ENCODE measurements around the gene R3HCC1L. TPM values are rescaled to one million over a fixed set of nuclear protein-coding genes. Genes with fewer than 3 reads are reported as not detected.

R3HCC1L gene
- total RNA-seq, 8 experiments from 2014 or later: 13.7 to 22.7 (median 20.0) TPM

DNA sequence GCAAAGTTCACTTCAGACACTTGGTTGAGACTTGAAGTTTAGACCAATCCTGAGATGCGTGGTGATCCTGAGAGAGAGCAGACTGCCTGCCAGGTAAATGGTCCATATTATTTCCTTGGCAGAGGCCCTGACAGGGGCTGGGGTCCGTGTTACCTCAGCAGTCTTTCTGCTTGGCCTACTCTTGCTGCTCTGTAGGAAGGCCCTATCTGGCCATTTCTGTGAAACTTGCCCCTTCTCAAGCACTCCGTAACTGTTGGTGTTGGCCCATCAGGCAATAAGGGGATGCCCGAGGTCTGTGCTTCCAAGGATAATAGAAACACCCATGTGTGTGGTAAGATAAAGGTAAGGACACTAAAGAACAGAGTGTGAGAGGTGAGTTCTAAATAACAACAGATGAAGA lies 113.6 kb downstream of the R3HCC1L start:
- Histone ChIP-seq H3K4me3 (no peak overlapping the region), H3K27ac (no peak overlapping the region), H3K4me1 (replicated peaks in 1 of 2) (peaks cover 24 to 26% of the 10 kb centered on the region in 2 donors)
- no peak for ATAC-seq (replicated peaks in 6 of 8)
- in situ Hi-C loops (cut with MboI; ENCODE audit: low pct_unique_long_range_greater_than_20kb in 2 of 9, low sequenced_read_pairs in 9 of 9, unreplicated experiment in 9 of 9): loop anchor here in 2 of 9 experiments (10.0 to 25.0 kb wide), 2 partner anchors 57 to 139 kb away; no protein-coding TSS in a partner anchor
- WGBS, 10 experiments: 90 to 100% (median 100%) methylated on average over 1 to 3 of the region's 4 CpGs; no CpG with 5 or more reads in 3 of the 10 experiments

DNA sequence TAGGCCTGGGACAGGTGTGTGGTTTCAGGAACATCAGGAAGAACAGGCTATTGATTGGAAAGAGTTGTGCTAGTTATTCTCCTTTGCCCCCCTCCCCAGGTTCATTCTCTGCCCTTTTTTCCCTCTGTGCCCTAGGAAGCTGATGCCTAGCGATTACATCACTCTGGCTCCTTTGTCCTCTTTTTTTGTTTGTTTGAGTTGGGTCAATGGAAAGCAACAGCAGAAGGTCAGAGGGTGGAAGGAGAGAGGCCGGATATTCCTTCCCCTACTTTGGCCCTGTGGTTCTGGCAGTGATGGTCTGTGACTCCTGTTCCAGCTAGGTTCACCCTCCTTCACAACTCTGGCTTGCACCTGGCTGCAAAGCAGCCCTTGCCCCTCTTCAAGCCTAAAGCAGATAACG lies 114.7 kb downstream of the R3HCC1L start:
- Histone ChIP-seq H3K27ac (no peak overlapping the region), H3K4me1 (replicated peaks in 1 of 2) (peaks cover 24 to 26% of the 10 kb centered on the region in 2 donors), H3K4me3 (no peak overlapping the region)
- WGBS, 10 experiments: 62 to 94% (median 74%) methylated on average over 2 to 3 of the region's 3 CpGs; no CpG with 5 or more reads in 5 of the 10 experiments
- no peak for ATAC-seq (replicated peaks in 6 of 8)
- in situ Hi-C loops (cut with MboI; ENCODE audit: low pct_unique_long_range_greater_than_20kb in 2 of 9, low sequenced_read_pairs in 9 of 9, unreplicated experiment in 9 of 9): loop anchor here in 2 of 9 experiments (10.0 to 25.0 kb wide), 2 partner anchors 56 to 138 kb away; no protein-coding TSS in a partner anchor

DNA sequence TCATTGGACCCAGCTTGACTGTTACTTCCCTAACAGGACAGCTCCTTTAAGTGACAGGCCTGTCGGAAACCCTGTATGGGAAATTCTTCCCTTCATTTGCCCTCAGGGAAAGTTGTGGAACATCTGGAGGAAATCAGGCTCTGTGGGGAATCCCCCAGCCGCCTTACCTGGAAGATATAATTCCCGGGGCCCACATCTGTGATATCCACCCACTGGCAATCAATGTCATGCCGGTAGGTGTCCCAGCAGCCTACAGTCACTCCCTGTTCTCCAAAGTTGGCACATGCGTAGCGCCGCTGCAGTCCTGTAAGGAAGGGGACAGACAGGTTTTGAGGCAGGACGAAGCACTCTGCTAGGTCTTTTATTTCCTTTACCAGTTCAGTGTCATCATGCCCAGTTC lies 116.9 kb downstream of the R3HCC1L start:
- in situ Hi-C loops (cut with MboI; ENCODE audit: low pct_unique_long_range_greater_than_20kb in 2 of 9, low sequenced_read_pairs in 9 of 9, unreplicated experiment in 9 of 9): no loop called here
- ATAC-seq (replicated peaks in 6 of 8): no peak
- Histone ChIP-seq H3K4me1 (replicated peaks in 1 of 2) (peaks cover 22 to 25% of the 10 kb centered on the region in 2 donors), H3K27ac (no peak overlapping the region), H3K4me3 (no peak overlapping the region)
- WGBS, 10 experiments: 11 to 100% (median 92%) methylated on average over 1 to 7 of the region's 8 CpGs; no CpG with 5 or more reads in 3 of the 10 experiments

DNA sequence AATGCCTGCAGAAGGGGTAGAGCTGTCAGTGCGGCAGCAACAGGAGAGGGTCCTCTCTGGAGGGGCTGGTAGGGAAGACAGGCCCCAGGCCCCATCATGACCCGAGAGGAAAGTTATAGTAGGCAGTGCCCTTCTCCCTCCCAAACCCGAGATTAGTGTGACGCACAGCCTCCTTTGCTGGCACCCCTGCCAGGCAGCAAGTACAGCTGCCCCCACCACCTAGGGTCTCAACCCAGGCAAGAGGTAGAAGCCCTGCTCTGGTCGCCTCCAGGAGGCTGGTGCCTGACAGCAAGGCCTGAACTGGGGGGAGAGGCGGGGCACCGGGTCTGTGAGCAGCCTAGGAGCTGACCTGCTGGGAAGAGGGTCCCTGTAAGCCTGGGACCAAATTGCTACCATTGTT lies 118.0 kb downstream of the R3HCC1L start:
- H3K4me1 ChIP-seq (replicated peaks in 1 of 2): peaks cover 11 to 15% of the 10 kb centered on the region in 2 donors
- no peak for ATAC-seq (replicated peaks in 6 of 8)
- in situ Hi-C loops (cut with MboI; ENCODE audit: low pct_unique_long_range_greater_than_20kb in 2 of 9, low sequenced_read_pairs in 9 of 9, unreplicated experiment in 9 of 9): no loop called here
- 57 to 100% (median 93%) methylated on average over 1 to 4 of the region's 7 CpGs; no CpG with 5 or more reads in 5 of the 10 experiments for WGBS, 10 experiments
- H3K4me3 ChIP-seq: no peak overlapping the region
- no peak overlapping the region for H3K27ac ChIP-seq

DNA sequence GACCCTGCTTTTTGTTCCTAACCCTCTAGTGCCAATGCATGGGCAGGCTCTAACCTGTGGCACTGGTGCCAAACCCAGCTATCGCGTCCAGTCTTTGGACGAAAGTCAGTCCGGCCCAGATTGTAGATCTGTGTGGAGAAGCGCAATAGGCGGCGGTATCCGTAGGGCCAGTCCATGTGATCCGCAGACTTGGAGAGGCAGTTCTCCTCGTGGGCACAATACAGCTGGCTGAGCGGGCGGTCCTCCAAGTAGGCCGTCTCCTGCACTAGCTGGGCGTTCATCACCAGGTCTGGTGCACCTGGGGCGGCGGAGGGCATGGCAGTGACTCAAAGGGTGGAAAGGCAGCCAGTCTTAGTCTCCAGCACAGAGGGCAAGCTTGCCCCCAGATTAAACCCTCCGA lies 119.0 kb downstream of the R3HCC1L start:
- WGBS, 10 experiments: 80 to 100% (median 96%) methylated on average over 1 to 14 of the region's 17 CpGs; no CpG with 5 or more reads in 4 of the 10 experiments
- no peak overlapping the region for H3K27ac ChIP-seq
- ATAC-seq (replicated peaks in 6 of 8): no peak
- H3K4me3 ChIP-seq: no peak overlapping the region
- peaks cover 7 to 11% of the 10 kb centered on the region in 2 donors for H3K4me1 ChIP-seq (replicated peaks in 1 of 2)
- in situ Hi-C loops (cut with MboI; ENCODE audit: low pct_unique_long_range_greater_than_20kb in 2 of 9, low sequenced_read_pairs in 9 of 9, unreplicated experiment in 9 of 9): no loop called here

DNA sequence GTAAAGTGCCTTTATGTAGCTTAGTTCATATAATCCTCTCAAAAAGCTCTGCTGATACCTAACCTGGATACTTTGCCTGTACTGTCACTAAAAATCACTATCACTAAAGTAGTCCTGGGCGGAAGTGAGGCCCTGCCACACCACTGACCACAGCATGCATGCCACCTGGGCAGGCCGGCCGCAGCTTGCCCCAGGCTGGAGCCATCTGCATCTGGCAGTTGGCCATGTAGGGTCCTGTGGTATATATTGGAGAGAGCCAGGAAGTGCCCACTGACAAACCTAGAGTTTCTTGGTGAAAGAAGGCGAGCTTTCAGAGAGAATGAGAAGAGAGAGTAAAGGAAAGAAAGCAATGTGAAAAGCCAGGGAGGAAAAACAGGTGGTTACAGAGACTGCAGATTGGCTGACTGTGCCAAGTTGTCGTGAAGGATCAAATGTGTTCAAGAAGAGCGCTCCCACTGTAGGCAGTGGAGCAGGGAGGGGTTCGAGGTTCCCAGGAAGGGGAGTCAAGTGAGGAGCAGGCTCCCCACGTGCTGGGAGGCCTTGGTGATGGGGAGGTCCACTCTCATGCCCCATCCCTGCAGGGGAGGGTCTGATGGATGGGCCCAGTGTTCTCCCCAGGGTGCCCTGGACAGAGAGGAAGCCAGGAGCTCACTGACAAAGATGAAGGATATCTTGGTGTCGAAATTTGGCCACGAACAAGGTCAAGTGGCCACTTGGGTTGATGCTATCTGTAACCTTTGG lies 119.9 kb downstream of the R3HCC1L start:
- ATAC-seq (replicated peaks in 6 of 8): no peak
- in situ Hi-C loops (cut with MboI; ENCODE audit: low pct_unique_long_range_greater_than_20kb in 2 of 9, low sequenced_read_pairs in 9 of 9, unreplicated experiment in 9 of 9): no loop called here
- WGBS, 10 experiments: 79 to 100% (median 94%) methylated on average over 2 to 8 of the region's 10 CpGs; no CpG with 5 or more reads in 1 of the 10 experiments
- H3K27ac ChIP-seq: no peak overlapping the region
- peaks cover 3 to 5% of the 10 kb centered on the region in 2 donors for H3K4me1 ChIP-seq (replicated peaks in 1 of 2)
- H3K4me3 ChIP-seq: no peak overlapping the region

DNA sequence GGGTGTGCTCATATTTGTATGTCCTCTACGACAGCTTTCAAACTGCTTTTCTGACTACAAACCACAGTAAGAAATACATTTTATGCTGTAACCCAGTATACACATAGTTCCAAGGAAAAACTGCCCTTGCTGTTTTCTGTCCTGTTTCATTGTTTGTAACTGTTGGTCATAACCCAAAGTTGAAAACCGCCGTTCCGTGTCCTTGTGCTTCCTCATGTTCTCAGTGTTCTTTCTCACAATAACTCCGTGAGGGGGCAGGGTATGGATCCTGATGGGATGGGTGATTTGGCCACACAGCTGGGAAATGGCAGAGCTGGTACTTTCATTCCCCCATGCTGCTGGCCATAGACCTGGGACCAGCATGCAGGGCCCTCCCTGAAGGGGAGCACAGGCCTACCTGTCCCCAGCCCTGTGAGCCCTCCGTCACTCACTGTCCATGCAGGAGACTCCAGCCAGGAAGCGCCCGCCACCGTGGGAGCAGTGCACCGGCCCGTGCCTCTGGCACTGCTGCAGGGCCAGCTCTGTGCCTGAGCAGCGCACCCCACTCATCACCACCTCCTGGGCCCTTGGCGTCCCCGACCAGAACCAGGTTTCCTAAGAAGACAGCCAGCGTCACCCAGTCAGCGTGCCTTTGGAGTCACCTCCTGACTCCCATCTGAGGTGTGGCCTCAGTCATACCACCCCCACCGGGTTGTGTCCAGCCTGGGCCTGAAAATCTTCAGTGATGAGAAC lies 120.9 kb downstream of the R3HCC1L start:
- in situ Hi-C loops (cut with MboI; ENCODE audit: low pct_unique_long_range_greater_than_20kb in 2 of 9, low sequenced_read_pairs in 9 of 9, unreplicated experiment in 9 of 9): no loop called here
- Histone ChIP-seq H3K27ac (no peak overlapping the region), H3K4me3 (no peak overlapping the region), H3K4me1 (replicated peaks in 1 of 2) (peaks cover 0 to 4% of the 10 kb centered on the region in 2 donors)
- WGBS, 10 experiments: 83 to 100% (median 93%) methylated on average over 1 to 10 of the region's 17 CpGs; no CpG with 5 or more reads in 2 of the 10 experiments
- ATAC-seq (replicated peaks in 6 of 8): no peak

DNA sequence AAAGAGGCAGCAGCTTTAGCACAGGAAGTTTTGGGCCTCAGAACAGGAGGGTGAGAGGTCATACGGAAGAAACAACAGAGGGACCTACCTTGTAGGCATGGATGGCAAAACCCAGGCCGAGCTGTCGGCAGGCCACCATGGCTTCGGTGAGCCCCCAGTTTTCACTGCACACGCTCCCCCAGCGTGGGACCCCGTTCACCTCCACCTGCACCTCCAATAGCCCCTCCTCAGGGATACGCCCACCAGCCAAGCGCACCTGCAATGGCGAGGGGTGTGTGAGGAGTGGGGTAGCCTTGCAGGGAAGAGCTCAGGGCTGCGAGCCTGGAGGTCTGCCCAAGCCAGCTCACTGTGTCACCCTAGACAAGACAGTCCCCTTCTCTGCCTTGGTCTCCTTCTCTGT lies 122.2 kb downstream of the R3HCC1L start:
- in situ Hi-C loops (cut with MboI; ENCODE audit: low pct_unique_long_range_greater_than_20kb in 2 of 9, low sequenced_read_pairs in 9 of 9, unreplicated experiment in 9 of 9): no loop called here

DNA sequence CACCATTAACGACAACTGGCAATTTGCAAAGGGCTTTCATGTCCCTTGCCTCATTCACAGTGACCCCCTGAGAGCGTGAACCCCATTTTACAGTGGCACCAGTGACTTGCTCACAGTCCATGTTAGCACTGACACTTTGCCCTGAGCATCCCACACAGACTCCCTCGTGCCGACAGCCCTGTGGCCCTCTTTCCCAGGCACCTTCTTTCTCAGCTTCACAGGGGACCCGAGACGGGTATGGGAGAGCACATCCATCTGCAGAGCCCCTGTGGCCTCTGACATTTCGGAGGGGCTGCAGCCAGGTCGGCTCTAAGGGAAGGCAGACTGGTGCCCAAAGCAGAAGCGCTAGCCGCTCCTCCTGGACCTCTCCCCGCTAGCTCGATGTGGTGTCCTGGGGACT lies 122.7 kb downstream of the R3HCC1L start:
- in situ Hi-C loops (cut with MboI; ENCODE audit: low pct_unique_long_range_greater_than_20kb in 2 of 9, low sequenced_read_pairs in 9 of 9, unreplicated experiment in 9 of 9): no loop called here
- Histone ChIP-seq H3K4me1 (replicated peaks in 1 of 2) (peaks cover 0 to 6% of the 10 kb centered on the region in 2 donors), H3K4me3 (no peak overlapping the region), H3K27ac (no peak overlapping the region)
- 59 to 100% (median 85%) methylated on average over 3 to 5 of the region's 12 CpGs; no CpG with 5 or more reads in 4 of the 10 experiments for WGBS, 10 experiments
- ATAC-seq (replicated peaks in 6 of 8): no peak

More for the DNA sequence above, 122.2 kb downstream of the R3HCC1L start:
- no peak for ATAC-seq (replicated peaks in 6 of 8)
- 80 to 100% (median 90%) methylated on average over 1 to 3 of the region's 11 CpGs; no CpG with 5 or more reads in 6 of the 10 experiments for WGBS, 10 experiments
- Histone ChIP-seq H3K4me3 (no peak overlapping the region), H3K27ac (no peak overlapping the region), H3K4me1 (replicated peaks in 1 of 2) (peaks cover 0 to 6% of the 10 kb centered on the region in 2 donors)

DNA sequence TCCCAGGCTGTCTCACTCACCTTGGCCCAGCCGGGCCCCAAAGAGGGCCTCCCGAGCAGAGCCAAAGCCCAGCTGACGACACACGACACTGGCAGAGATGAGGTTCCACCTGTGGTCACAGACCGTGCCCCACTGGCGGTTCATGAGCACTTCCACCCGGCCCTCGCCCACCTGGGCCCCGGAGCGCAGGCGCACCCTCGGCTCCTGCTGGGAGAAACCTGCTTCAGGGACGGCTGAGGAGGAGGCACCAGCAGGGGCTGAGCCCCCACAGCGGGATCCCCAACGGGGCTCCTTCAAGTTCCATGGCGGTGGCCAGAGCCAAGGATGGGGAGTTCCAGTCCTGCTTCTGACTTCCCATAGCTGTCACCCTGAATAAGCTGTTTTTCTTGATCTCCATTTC lies 123.5 kb downstream of the R3HCC1L start:
- in situ Hi-C loops (cut with MboI; ENCODE audit: low pct_unique_long_range_greater_than_20kb in 2 of 9, low sequenced_read_pairs in 9 of 9, unreplicated experiment in 9 of 9): no loop called here
- ATAC-seq (replicated peaks in 6 of 8): no peak
- 93 to 95% methylated on average over 3 to 4 of the region's 16 CpGs; no CpG with 5 or more reads in 8 of the 10 experiments for WGBS, 10 experiments
- Histone ChIP-seq H3K4me1 (replicated peaks in 1 of 2) (peaks cover 0 to 6% of the 10 kb centered on the region in 2 donors), H3K4me3 (no peak overlapping the region), H3K27ac (no peak overlapping the region)

DNA sequence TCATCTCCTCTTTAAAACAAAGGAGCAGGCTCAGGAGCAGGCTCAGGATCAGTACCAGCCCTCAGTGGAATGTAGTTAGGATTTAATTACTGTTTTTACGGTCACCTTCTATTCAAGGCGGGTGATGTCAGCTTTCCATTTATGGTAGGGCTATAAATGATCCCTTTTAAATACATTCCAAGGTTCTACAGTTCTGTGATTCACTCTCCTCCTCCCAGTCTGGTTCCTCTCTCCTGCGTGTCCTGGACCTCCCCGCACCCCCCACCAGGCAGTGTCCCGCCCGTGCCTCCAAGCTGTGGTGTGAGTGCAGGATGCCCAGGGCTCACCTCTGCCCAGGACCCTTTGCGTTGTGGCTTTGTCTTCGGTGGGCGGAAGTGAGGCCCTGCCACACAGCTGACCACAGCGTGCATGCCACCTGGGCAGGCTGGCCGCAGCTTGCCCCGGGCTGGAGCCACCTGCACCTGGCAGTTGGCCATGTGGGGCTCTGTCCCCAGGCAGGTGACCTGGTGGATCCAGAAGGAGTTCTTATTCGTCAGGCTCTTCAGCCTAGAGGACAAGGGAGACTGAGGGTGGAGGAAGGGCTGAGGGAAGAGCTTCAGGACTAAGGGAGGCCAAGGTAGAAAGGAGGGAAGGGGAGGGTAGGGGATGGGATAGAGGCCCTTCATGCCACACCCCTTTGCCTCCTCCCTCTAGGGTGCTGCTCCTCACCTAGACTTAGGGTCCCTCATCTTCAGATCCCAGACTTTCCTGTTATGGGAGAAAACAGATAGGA lies 124.4 kb downstream of the R3HCC1L start:
- peak; percentile 3 to 62 (median 48) for ATAC-seq (replicated peaks in 6 of 8)
- in situ Hi-C loops (cut with MboI; ENCODE audit: low pct_unique_long_range_greater_than_20kb in 2 of 9, low sequenced_read_pairs in 9 of 9, unreplicated experiment in 9 of 9): no loop called here
- WGBS, 10 experiments: 29 to 100% (median 80%) methylated on average over 1 to 6 of the region's 13 CpGs; no CpG with 5 or more reads in 4 of the 10 experiments
- Histone ChIP-seq H3K4me3 (no peak overlapping the region), H3K4me1 (replicated peaks in 1 of 2) (peaks cover 0 to 6% of the 10 kb centered on the region in 2 donors), H3K27ac (no peak overlapping the region)

DNA sequence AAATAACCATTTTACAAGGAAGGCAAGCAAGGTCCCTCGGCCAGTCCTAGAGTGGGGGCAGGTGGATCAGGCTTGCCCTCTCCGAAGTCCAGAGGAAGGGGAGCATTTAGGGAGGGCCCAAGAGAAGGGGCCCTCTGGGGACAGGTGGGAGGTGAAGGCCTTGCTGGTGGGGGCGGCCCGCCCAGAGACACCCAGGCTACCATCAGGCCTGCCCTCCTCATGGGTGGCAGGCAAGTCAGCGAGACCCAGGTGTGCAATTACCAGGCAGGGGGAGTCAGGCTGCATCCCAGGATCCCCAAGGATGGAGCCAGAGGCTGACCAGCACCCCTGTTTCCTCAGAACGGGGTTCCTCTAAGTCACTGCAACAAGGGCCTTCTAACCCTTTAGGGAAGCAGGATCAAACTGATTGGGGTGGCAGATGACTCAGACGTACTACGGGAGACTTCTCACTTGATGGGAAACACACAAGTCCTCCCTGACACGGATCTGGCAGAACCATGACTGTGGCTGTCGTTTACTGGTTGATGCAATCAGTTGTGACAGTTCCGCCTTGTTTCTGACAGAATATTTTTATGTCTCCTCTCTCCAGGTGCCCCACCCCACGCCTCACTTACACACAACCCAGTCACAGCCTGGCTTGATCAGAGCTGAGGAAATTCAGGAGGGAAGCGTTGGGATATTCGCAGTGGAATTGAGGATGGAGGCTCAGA lies 125.3 kb downstream of the R3HCC1L start:
- 24 to 77% (median 52%) methylated on average over 1 to 3 of the region's 14 CpGs; no CpG with 5 or more reads in 6 of the 10 experiments for WGBS, 10 experiments
- Histone ChIP-seq H3K4me3 (no peak overlapping the region), H3K27ac (no peak overlapping the region), H3K4me1 (replicated peaks in 1 of 2) (peaks cover 0 to 6% of the 10 kb centered on the region in 2 donors)
- in situ Hi-C loops (cut with MboI; ENCODE audit: low pct_unique_long_range_greater_than_20kb in 2 of 9, low sequenced_read_pairs in 9 of 9, unreplicated experiment in 9 of 9): no loop called here
- peak in 7 of 8 experiments; percentile 58 to 87 (median 75) for ATAC-seq (replicated peaks in 6 of 8)

Measured in motor neuron (in vitro differentiated cells).